GM18909 (cell line): ENCODE measurements around the gene NAXE.

Source experiments
- ATAC-seq: cut with Tn5 transposase; IDR thresholded peaks from one replicate; pipeline ENCODE4 v1.9.1; 2021; ENCODE audit warnings: mild to moderate bottlenecking; ENCODE audit not compliant: unreplicated experiment, poor library complexity

NAXE gene

GRCh38 chr1:156643049-156643777, 51.6 kb downstream of the NAXE start:
- ATAC-seq, result no peak

GRCh38 chr1:156643778-156644092, 52.2 kb downstream of the NAXE start:
- ATAC-seq, result no peak
